22Rv1 (cell line): ENCODE data around the gene NAV3.

ENCODE experiments used
- ZFX ChIP-seq: fragments of 450-650 bp; IDR thresholded peaks from 2 replicates; pipeline ENCODE4 v1.6.1; 2017; ENCODE audit warnings: antibody characterized with exemption, borderline replicate concordance
- TF ChIP-seq, protein P1 (sequence below): fragments of 450-650 bp; IDR thresholded peaks from 2 replicates; pipeline ENCODE4 v1.5.1; 2017; ENCODE audit warnings: mild to moderate bottlenecking

DNA sequence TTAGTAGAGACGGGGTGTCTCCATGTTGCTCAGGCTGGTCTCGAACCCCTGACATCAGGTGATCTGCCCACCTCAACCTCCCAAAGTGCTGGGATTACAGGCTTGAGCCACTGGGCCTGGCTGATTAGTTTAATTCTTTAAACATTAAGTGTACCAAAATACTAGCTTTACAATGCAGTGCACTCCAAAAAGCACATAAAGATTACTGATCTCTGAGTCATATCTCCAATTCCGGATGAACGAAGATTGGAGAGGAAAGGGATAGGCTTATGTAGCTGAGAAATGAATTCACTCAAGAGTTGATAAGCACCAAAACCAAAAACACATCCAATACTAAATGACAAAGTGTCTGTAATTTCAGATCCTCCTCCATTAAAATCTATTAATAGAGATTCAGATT is 15.1 kb downstream of the NAV3 start:
- TF ChIP-seq, protein P1, sequence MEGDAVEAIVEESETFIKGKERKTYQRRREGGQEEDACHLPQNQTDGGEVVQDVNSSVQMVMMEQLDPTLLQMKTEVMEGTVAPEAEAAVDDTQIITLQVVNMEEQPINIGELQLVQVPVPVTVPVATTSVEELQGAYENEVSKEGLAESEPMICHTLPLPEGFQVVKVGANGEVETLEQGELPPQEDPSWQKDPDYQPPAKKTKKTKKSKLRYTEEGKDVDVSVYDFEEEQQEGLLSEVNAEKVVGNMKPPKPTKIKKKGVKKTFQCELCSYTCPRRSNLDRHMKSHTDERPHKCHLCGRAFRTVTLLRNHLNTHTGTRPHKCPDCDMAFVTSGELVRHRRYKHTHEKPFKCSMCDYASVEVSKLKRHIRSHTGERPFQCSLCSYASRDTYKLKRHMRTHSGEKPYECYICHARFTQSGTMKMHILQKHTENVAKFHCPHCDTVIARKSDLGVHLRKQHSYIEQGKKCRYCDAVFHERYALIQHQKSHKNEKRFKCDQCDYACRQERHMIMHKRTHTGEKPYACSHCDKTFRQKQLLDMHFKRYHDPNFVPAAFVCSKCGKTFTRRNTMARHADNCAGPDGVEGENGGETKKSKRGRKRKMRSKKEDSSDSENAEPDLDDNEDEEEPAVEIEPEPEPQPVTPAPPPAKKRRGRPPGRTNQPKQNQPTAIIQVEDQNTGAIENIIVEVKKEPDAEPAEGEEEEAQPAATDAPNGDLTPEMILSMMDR: no peak
- no peak for TF ChIP-seq ZFX
